ENCODE measurements around the gene AKR1C3.

DNA sequence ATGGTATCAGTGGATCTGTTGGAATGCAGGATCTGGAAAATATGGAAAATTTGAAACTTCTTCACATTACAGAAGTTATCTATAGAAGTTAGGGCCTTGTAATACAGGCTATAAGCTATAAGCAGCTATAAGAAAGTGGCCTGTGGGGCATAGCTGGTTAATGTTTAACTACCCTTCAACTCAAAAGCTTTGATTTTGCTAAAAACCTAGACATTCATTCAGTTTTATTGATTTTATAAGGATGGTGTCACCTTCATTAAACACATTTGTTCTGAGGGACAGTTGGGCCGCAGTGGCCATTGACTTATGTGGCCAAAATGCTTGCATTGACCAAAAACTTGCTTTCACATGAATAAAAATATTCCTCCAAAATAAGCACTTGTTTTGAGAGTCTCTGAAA, 13.1 kb upstream of the AKR1C3 start:
- TF ChIP-seq, protein P1, sequence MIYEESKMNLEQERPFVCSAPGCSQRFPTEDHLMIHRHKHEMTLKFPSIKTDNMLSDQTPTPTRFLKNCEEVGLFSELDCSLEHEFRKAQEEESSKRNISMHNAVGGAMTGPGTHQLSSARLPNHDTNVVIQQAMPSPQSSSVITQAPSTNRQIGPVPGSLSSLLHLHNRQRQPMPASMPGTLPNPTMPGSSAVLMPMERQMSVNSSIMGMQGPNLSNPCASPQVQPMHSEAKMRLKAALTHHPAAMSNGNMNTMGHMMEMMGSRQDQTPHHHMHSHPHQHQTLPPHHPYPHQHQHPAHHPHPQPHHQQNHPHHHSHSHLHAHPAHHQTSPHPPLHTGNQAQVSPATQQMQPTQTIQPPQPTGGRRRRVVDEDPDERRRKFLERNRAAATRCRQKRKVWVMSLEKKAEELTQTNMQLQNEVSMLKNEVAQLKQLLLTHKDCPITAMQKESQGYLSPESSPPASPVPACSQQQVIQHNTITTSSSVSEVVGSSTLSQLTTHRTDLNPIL (CRISPR knock-in tag; IDR thresholded peaks at IDR 0.05; ENCODE audit: low read depth) = no peak
- TF ChIP-seq, protein P2, sequence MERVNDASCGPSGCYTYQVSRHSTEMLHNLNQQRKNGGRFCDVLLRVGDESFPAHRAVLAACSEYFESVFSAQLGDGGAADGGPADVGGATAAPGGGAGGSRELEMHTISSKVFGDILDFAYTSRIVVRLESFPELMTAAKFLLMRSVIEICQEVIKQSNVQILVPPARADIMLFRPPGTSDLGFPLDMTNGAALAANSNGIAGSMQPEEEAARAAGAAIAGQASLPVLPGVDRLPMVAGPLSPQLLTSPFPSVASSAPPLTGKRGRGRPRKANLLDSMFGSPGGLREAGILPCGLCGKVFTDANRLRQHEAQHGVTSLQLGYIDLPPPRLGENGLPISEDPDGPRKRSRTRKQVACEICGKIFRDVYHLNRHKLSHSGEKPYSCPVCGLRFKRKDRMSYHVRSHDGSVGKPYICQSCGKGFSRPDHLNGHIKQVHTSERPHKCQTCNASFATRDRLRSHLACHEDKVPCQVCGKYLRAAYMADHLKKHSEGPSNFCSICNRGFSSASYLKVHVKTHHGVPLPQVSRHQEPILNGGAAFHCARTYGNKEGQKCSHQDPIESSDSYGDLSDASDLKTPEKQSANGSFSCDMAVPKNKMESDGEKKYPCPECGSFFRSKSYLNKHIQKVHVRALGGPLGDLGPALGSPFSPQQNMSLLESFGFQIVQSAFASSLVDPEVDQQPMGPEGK (CRISPR knock-in tag; IDR thresholded peaks at IDR 0.05; ENCODE audit: borderline replicate concordance) = no peak
- TF ChIP-seq SNAI2 (CRISPR knock-in tag; IDR thresholded peaks at IDR 0.05) (no peak), RARB (CRISPR knock-in tag; IDR thresholded peaks at IDR 0.05) (no peak), CSDC2 (CRISPR knock-in tag; IDR thresholded peaks at IDR 0.05) (no peak), ZFP30 (CRISPR knock-in tag; IDR thresholded peaks at IDR 0.05) (no peak), BACH2 (CRISPR knock-in tag; IDR thresholded peaks at IDR 0.05; ENCODE audit: borderline replicate concordance) (no peak)

Measured in SK-N-SH treated with all-trans-retinoic acid at 6 μM for 48 hours (cell line).